Medulla oblongata (tissue), 1 donor: Measurements from ENCODE around the gene ANXA1.

Source experiments
- DNase-seq: peaks from one replicate; pipeline ENCODE4 v3.0.0-alpha.2; 2015; ENCODE audit errors: extremely low spot score

Gene ANXA1

GRCh38 chr9:73138516-73138915, 13.1 kb upstream of the ANXA1 start:
- DNase-seq = no peak

- no peak for DNase-seq
These were observed 10.4 kb upstream of the ANXA1 start for GRCh38 chr9:73141282-73141681.

GRCh38 chr9:73143711-73144328, 7.8 kb upstream of the ANXA1 start:
- no peak for DNase-seq

- DNase-seq = no peak
These were observed 5.4 kb upstream of the ANXA1 start for GRCh38 chr9:73146111-73146815.

GRCh38 chr9:73148447-73148937, 3.2 kb upstream of the ANXA1 start:
- DNase-seq = no peak

- no peak for DNase-seq
These were observed 2.1 kb upstream of the ANXA1 start for GRCh38 chr9:73149371-73150067.

GRCh38 chr9:73152543-73152844, 829 bp downstream of the ANXA1 start:
- DNase-seq = no peak

GRCh38 chr9:73152953-73153352, 1.3 kb downstream of the ANXA1 start:
- no peak for DNase-seq

- no peak for DNase-seq
These were observed 2.1 kb downstream of the ANXA1 start for GRCh38 chr9:73153793-73154227.

GRCh38 chr9:73154271-73154670, 2.6 kb downstream of the ANXA1 start:
- DNase-seq = no peak

- DNase-seq = no peak
These were observed 3.1 kb downstream of the ANXA1 start for GRCh38 chr9:73154722-73155121.

GRCh38 chr9:73155377-73155776, 3.7 kb downstream of the ANXA1 start:
- no peak for DNase-seq

- no peak for DNase-seq
These were observed 4.6 kb downstream of the ANXA1 start for GRCh38 chr9:73155968-73156864.

GRCh38 chr9:73156865-73157187, 5.2 kb downstream of the ANXA1 start:
- DNase-seq = no peak

- DNase-seq = no peak
These were observed 6.1 kb downstream of the ANXA1 start for GRCh38 chr9:73157811-73158210.

- no peak for DNase-seq
These were observed 7.1 kb downstream of the ANXA1 start for GRCh38 chr9:73158723-73159122.

- DNase-seq = no peak
These were observed 9.2 kb downstream of the ANXA1 start for GRCh38 chr9:73160868-73161267.

- DNase-seq = no peak
These were observed 11.5 kb downstream of the ANXA1 start for GRCh38 chr9:73162987-73163768.

GRCh38 chr9:73165911-73166310, 14.2 kb downstream of the ANXA1 start:
- DNase-seq = no peak

- DNase-seq = no peak
These were observed 14.8 kb downstream of the ANXA1 start for GRCh38 chr9:73166468-73166867.

GRCh38 chr9:73167614-73168013, 15.9 kb downstream of the ANXA1 start:
- no peak for DNase-seq
